LNCaP clone FGC (cell line): ENCODE data around the gene TRMT10A.

Experiments
- DNase-seq: peaks from one replicate; pipeline ENCODE4 v3.0.0-alpha.2; 2011; ENCODE audit warnings: low read depth
- H3K4me3 ChIP-seq: 2 replicates; pipeline ENCODE4 v1.5.1; 2011; ENCODE audit warnings: mild to moderate bottlenecking, low read depth, low read length, control low read depth
- CTCF ChIP-seq: IDR thresholded peaks from 2 replicates; pipeline ENCODE4 v1.5.1; 2012; ENCODE audit warnings: mild to moderate bottlenecking; ENCODE audit not compliant: control insufficient read depth, insufficient read depth; ENCODE audit errors: extremely low read depth

TRMT10A gene

GRCh38 chr4:99529956-99530355 is 33.9 kb downstream of the TRMT10A start:
- H3K4me3 ChIP-seq: no peak overlapping the region
- no peak for TF ChIP-seq CTCF
- DNase-seq: no peak

GRCh38 chr4:99529228-99529627 is 34.6 kb downstream of the TRMT10A start:
- DNase-seq: no peak
- no peak overlapping the region for H3K4me3 ChIP-seq

GRCh38 chr4:99518601-99519295 is 45.1 kb downstream of the TRMT10A start:
- H3K4me3 ChIP-seq: no peak overlapping the region
- no peak for TF ChIP-seq CTCF
- DNase-seq: no peak

More at GRCh38 chr4:99529228-99529627, 34.6 kb downstream of the TRMT10A start:
- TF ChIP-seq CTCF: no peak

- no peak for DNase-seq
- no peak for TF ChIP-seq CTCF
- H3K4me3 ChIP-seq: no peak within 1 kb of the TSS
Measured at GRCh38 chr4:99510721-99511120, 53.1 kb downstream of the TRMT10A start, which contains the start of gene C4orf17. Gene C4orf17, plus strand, starts transcription at chr4:99511021. Its CDS starts 2,061 bp downstream, at chr4:99513082.

- no peak for TF ChIP-seq CTCF
- H3K4me3 ChIP-seq: no peak overlapping the region
- DNase-seq: no peak
Measured at GRCh38 chr4:99507762-99508161, 56.1 kb downstream of the TRMT10A start.

GRCh38 chr4:99507349-99507748 is 56.5 kb downstream of the TRMT10A start:
- DNase-seq: no peak
- TF ChIP-seq CTCF: no peak
- H3K4me3 ChIP-seq: no peak overlapping the region

GRCh38 chr4:99506781-99507180 is 57.1 kb downstream of the TRMT10A start:
- no peak for DNase-seq
- no peak for TF ChIP-seq CTCF

More at GRCh38 chr4:99506781-99507180, 57.1 kb downstream of the TRMT10A start:
- no peak overlapping the region for H3K4me3 ChIP-seq
